Keratinocyte (primary cell): ENCODE results near the gene ILDR1. TPM values are rescaled to one million over a fixed set of nuclear protein-coding genes. Genes with fewer than 3 reads are reported as not detected.

Source experiments
- DNase-seq: peaks from one replicate; pipeline ENCODE4 v3.0.0-alpha.2; 2011; ENCODE audit warnings: low read depth, missing footprints, low spot score
- FAIRE-seq: peaks from 2 replicates; lab custom pipeline; 2011; peaks lifted over from hg19 to GRCh38; lab: Jason Lieb, UNC
- H2AFZ ChIP-seq: 2 replicates; pipeline ENCODE4 v1.6.0; 2012; ENCODE audit warnings: low read length, control low read depth, inconsistent platforms; ENCODE audit not compliant: control insufficient read depth
- H3K27ac ChIP-seq: 2 replicates; pipeline ENCODE4 v1.5.1; 2011; ENCODE audit warnings: low read length; ENCODE audit not compliant: control insufficient read depth, insufficient read depth
- H3K27me3 ChIP-seq: 3 replicates; pipeline ENCODE4 v1.6.0; 2011; ENCODE audit warnings: low read length; ENCODE audit not compliant: control insufficient read depth, insufficient read depth; ENCODE audit errors: extremely low read depth
- H3K36me3 ChIP-seq, 2 experiments: 2 replicates in 1 of 2; 3 replicates in 1 of 2; pipeline ENCODE4 v1.5.1; 2011; ENCODE audit warnings: low read length in 2 of 2, mild to moderate bottlenecking in 1 of 2; ENCODE audit not compliant: control insufficient read depth in 2 of 2, insufficient read depth in 2 of 2; ENCODE audit errors: extremely low read depth in 1 of 2
- H3K4me1 ChIP-seq: 3 replicates; pipeline ENCODE4 v1.5.1; 2011; ENCODE audit warnings: low read length; ENCODE audit not compliant: control insufficient read depth, insufficient read depth; ENCODE audit errors: extremely low read depth
- H3K4me2 ChIP-seq: 3 replicates; pipeline ENCODE4 v1.6.0; 2011; ENCODE audit warnings: low read depth, low read length; ENCODE audit not compliant: control insufficient read depth, insufficient read depth; ENCODE audit errors: extremely low read depth
- H3K4me3 ChIP-seq, 3 experiments: fragments of 200-600 bp in 1 of 3; sonication (generic) in 1 of 3; 2 replicates in 2 of 3; 3 replicates in 1 of 3; pipeline ENCODE4 v1.5.1; 2011 to 2016; ENCODE audit warnings: low read length in 3 of 3, mild to moderate bottlenecking in 3 of 3, control low read depth in 2 of 3, inconsistent platforms in 1 of 3, low read depth in 1 of 3, mixed read lengths in 1 of 3, mixed run types in 1 of 3, moderate library complexity in 1 of 3; ENCODE audit not compliant: control insufficient read depth in 2 of 3, insufficient read depth in 2 of 3; ENCODE audit errors: extremely low read depth in 1 of 3
- H3K79me2 ChIP-seq: 2 replicates; pipeline ENCODE4 v1.6.0; 2012; ENCODE audit warnings: low read length; ENCODE audit not compliant: control insufficient read depth, insufficient read depth
- H3K9ac ChIP-seq: 3 replicates; pipeline ENCODE4 v1.6.0; 2011; ENCODE audit warnings: low read length; ENCODE audit not compliant: control insufficient read depth, insufficient read depth; ENCODE audit errors: extremely low read depth
- H3K9me1 ChIP-seq: 3 replicates; pipeline ENCODE4 v1.6.0; 2011; ENCODE audit warnings: low read length; ENCODE audit not compliant: control insufficient read depth, insufficient read depth; ENCODE audit errors: extremely low read depth
- H3K9me3 ChIP-seq: 2 replicates; pipeline ENCODE4 v1.5.1; 2012; ENCODE audit warnings: low read depth, low read length; ENCODE audit not compliant: control insufficient read depth
- H4K20me1 ChIP-seq: 3 replicates; pipeline ENCODE4 v1.6.0; 2011; ENCODE audit warnings: low read length; ENCODE audit not compliant: control insufficient read depth, insufficient read depth; ENCODE audit errors: extremely low read depth
- EZH2 ChIP-seq: IDR thresholded peaks from one replicate; pipeline ENCODE4 v1.6.1; 2012; ENCODE audit warnings: inconsistent platforms, mild to moderate bottlenecking, low read length, moderate library complexity
- dilution Hi-C: fragments of 300-500 bp; cut with MboI; formaldehyde crosslinking; loops from one replicate; pipeline ENCODE4 v1.7.0; 2020; ENCODE audit warnings: low sequenced_read_pairs; ENCODE audit not compliant: extremely low pct_ligation_motif_present
- polyA plus RNA-seq, 5 experiments: library from polyadenylated mRNA; depleted of rRNA in 3 of 5; stranded (reverse) in 3 of 5; stranded (forward) in 1 of 5; unstranded in 1 of 5; fragments of >200 nt; gene quantifications; 1 replicate in 1 of 5; 2 replicates in 3 of 5; 3 replicates in 1 of 5; pipeline versions ENCODE4 v1.2.1 to v1.2.3, GENCODE V29; 2011 to 2012; ENCODE audit warnings: missing spikeins in 2 of 5, low read depth in 1 of 5, low replicate concordance in 1 of 5
- TF ChIP-seq, protein P1 (sequence below), 3 experiments: IDR thresholded peaks in 1 of 3; conservative IDR thresholded peaks in 1 of 3; optimal IDR thresholded peaks in 1 of 3; 2 replicates in 2 of 3; 3 replicates in 1 of 3; pipeline versions ENCODE3 to v1.5.1; 2011; ENCODE audit warnings: low read length in 3 of 3, mild to moderate bottlenecking in 3 of 3, moderate library complexity in 2 of 3, control low read depth in 1 of 3, inconsistent platforms in 1 of 3; ENCODE audit not compliant: insufficient read depth in 2 of 3; ENCODE audit errors: extremely low read depth in 1 of 3

The ILDR1 gene
- polyA plus RNA-seq, 1 donor (not counting 4 experiments of a cell fraction or from before 2014, with no cell fraction given), result 0.09 TPM

DNA sequence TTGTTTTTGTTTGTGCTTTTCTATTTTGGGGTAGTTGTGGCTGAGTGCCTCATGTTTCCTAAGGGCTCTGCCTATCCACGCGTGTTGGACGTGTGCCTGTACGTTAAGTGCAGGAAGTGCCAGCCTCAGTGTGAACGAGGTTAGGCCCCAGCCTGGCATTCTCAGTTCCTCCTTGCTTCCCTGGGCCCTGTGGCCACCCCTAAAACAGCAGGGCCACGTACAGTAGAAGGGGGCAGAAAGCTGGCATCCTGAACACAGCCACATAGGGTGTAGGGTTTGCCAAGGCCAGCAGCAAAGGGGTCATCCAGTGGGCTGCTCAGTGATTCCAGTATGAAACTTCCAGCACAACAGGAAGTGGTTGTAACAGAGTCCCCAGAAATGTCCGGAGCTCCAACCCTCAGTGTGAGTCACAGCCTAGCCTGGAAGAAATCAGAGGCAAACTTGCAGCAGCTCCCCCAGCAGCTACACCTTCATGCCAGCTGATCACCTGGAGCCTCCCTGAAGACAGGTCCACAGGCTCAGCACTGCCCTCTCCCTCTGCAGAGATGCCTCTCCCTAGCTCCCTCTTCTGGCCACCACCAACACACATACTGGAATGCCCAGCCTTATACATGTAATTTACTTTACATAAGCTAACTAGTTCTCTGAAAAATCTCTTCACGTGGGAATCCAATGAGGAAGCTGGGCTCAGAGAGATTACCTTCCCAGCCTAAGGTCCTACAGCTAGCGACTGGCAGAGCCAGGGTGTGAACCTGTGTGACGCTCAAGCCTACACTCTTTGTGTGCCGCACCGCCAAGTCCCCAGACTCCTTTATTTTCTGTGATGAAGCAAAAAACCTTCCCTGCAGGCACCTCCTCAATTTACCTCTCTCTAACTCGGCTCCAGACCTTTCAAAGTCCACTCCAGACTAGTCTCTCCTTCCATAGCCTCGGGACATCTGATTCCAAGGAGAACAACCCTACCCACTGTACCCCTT, 26.6 kb downstream of the ILDR1 start:
- H3K27ac ChIP-seq, result peak overlapping the region; percentile 52
- DNase-seq, result peak; percentile 90
- peak overlapping the region; percentile 29 for H3K4me2 ChIP-seq
- H2AFZ ChIP-seq, result peak overlapping the region; percentile 81
- FAIRE-seq, result peak; percentile 92
- no peaks in the 10 kb centered on the region for H3K27me3 ChIP-seq
- no peaks in the 10 kb centered on the region for H3K79me2 ChIP-seq
- TF ChIP-seq, protein P1, sequence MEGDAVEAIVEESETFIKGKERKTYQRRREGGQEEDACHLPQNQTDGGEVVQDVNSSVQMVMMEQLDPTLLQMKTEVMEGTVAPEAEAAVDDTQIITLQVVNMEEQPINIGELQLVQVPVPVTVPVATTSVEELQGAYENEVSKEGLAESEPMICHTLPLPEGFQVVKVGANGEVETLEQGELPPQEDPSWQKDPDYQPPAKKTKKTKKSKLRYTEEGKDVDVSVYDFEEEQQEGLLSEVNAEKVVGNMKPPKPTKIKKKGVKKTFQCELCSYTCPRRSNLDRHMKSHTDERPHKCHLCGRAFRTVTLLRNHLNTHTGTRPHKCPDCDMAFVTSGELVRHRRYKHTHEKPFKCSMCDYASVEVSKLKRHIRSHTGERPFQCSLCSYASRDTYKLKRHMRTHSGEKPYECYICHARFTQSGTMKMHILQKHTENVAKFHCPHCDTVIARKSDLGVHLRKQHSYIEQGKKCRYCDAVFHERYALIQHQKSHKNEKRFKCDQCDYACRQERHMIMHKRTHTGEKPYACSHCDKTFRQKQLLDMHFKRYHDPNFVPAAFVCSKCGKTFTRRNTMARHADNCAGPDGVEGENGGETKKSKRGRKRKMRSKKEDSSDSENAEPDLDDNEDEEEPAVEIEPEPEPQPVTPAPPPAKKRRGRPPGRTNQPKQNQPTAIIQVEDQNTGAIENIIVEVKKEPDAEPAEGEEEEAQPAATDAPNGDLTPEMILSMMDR (optimal IDR thresholded peaks at IDR 0.05 in 1 of 3, IDR thresholded peaks at IDR 0.05 in 1 of 3, conservative IDR thresholded peaks at IDR 0.05 in 1 of 3; ENCODE audit: extremely low read depth in 1 of 3, insufficient read depth in 2 of 3, low read length in 3 of 3), result peak; percentile 76 to 91 (median 79)
- TF ChIP-seq EZH2, result no peak
- no peaks in the 10 kb centered on the region for H3K9me3 ChIP-seq
- H3K9me1 ChIP-seq, result no peaks in the 10 kb centered on the region
- H3K4me3 ChIP-seq, result no peak overlapping the region
- H3K4me1 ChIP-seq, result peaks cover 27% of the 10 kb centered on the region
- no peaks in the 10 kb centered on the region for H4K20me1 ChIP-seq
- H3K9ac ChIP-seq, result peak overlapping the region; percentile 20
- dilution Hi-C loops, result no loop called here
- no peaks in the 10 kb centered on the region for H3K36me3 ChIP-seq

DNA sequence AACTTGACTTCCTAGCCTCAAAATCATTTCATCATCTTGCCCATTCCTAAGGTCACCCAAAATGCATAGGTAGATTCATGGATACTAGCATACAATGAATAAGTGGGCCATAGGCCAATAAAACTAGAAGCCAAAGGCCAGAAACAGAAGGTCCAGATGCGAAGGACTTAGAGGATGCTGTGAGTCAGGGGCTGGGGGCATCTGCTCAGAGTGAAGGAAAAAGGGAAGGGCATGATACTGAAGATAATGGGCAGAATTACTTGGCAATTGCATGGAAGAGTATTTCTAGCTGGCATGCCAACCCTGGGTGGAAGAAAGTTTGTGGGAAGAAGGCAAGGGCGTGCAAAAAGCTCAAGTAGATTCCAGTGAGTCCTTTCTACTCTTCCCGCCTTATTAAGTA, 27.5 kb downstream of the ILDR1 start:
- TF ChIP-seq, protein P1 (optimal IDR thresholded peaks at IDR 0.05 in 1 of 3, IDR thresholded peaks at IDR 0.05 in 1 of 3, conservative IDR thresholded peaks at IDR 0.05 in 1 of 3; ENCODE audit: extremely low read depth in 1 of 3, insufficient read depth in 2 of 3, low read length in 3 of 3), result no peak
- TF ChIP-seq EZH2, result no peak
- DNase-seq (no peak), FAIRE-seq (no peak)
- Histone ChIP-seq H3K4me2 (no peak overlapping the region), H3K36me3 (no peaks in the 10 kb centered on the region), H2AFZ (no peak overlapping the region), H3K27ac (no peak overlapping the region), H3K9me3 (no peaks in the 10 kb centered on the region), H3K4me3 (no peak overlapping the region), H3K79me2 (no peaks in the 10 kb centered on the region), H3K9me1 (no peaks in the 10 kb centered on the region), H3K27me3 (no peaks in the 10 kb centered on the region), H3K9ac (no peak overlapping the region), H4K20me1 (no peaks in the 10 kb centered on the region), H3K4me1 (peaks cover 27% of the 10 kb centered on the region)
- dilution Hi-C loops, result no loop called here
